Measurements from ENCODE around the gene DHCR7.

GRCh38 chr11:71395774-71396173 is 52.4 kb downstream of the DHCR7 start:
- TF ChIP-seq, protein P1, sequence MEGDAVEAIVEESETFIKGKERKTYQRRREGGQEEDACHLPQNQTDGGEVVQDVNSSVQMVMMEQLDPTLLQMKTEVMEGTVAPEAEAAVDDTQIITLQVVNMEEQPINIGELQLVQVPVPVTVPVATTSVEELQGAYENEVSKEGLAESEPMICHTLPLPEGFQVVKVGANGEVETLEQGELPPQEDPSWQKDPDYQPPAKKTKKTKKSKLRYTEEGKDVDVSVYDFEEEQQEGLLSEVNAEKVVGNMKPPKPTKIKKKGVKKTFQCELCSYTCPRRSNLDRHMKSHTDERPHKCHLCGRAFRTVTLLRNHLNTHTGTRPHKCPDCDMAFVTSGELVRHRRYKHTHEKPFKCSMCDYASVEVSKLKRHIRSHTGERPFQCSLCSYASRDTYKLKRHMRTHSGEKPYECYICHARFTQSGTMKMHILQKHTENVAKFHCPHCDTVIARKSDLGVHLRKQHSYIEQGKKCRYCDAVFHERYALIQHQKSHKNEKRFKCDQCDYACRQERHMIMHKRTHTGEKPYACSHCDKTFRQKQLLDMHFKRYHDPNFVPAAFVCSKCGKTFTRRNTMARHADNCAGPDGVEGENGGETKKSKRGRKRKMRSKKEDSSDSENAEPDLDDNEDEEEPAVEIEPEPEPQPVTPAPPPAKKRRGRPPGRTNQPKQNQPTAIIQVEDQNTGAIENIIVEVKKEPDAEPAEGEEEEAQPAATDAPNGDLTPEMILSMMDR (conservative IDR thresholded peaks at IDR 0.05 in 1 of 2, IDR thresholded peaks at IDR 0.05 in 1 of 2; ENCODE audit: low read depth in 1 of 2, low read length in 2 of 2), result no peak
- no peak for TF ChIP-seq EZH2 (IDR thresholded peaks at IDR 0.05; ENCODE audit: low read length, missing control alignments)

Measured in fibroblast of lung (primary cell).